ENCODE data around the gene PARVA. TPM values are rescaled to one million over a fixed set of nuclear protein-coding genes. Genes with fewer than 3 reads are reported as not detected.

PARVA gene
- total and polyA plus RNA-seq, 2 experiments from 2014 or later, result 37.4 to 46.2 TPM

DNA sequence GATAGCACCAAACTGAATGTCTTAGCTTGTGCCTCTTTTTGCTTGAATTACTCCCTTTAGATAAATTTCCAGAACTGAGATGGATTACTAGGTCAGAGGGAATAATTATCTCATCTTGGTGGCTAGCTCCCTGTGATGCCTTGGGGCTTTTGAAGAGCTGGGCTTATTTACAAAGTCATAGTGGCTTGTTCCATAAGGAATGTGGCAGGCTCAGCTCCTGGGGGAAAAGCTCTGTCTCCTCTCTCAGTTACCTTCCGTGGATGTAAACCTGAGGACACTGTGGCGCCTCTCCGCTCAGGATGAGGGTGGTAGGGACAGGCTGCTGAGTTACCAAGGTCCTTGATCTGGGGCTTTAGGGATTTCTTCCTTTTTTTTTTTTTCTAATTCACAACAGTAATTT lies 121.7 kb downstream of the PARVA start:
- Histone ChIP-seq H4K20me1 (ENCODE audit: insufficient read depth, poor library complexity, severe bottlenecking) (no peaks in the 10 kb centered on the region), H3K9me2 (replicated peaks; ENCODE audit: insufficient read depth) (no peaks in the 10 kb centered on the region), H2AFZ (no peak overlapping the region), H3K27me3 (no peaks in the 10 kb centered on the region), H3K36me3 (replicated peaks; ENCODE audit: insufficient read depth, low read depth) (no peaks in the 10 kb centered on the region), H3K4me1 (ENCODE audit: insufficient read depth) (peaks cover 10% of the 10 kb centered on the region), H3K27ac (no peak overlapping the region), H3K4me2 (no peak overlapping the region), H3K79me2 (no peaks in the 10 kb centered on the region), H3K9me3 (ENCODE audit: low read depth) (no peaks in the 10 kb centered on the region), H3K4me3 (no peak overlapping the region)
- no peak for DNase-seq (ENCODE audit: low spot score)
- TF ChIP-seq EZH2 (IDR thresholded peaks at IDR 0.05; ENCODE audit: borderline replicate concordance), result no peak
- TF ChIP-seq, protein P1, sequence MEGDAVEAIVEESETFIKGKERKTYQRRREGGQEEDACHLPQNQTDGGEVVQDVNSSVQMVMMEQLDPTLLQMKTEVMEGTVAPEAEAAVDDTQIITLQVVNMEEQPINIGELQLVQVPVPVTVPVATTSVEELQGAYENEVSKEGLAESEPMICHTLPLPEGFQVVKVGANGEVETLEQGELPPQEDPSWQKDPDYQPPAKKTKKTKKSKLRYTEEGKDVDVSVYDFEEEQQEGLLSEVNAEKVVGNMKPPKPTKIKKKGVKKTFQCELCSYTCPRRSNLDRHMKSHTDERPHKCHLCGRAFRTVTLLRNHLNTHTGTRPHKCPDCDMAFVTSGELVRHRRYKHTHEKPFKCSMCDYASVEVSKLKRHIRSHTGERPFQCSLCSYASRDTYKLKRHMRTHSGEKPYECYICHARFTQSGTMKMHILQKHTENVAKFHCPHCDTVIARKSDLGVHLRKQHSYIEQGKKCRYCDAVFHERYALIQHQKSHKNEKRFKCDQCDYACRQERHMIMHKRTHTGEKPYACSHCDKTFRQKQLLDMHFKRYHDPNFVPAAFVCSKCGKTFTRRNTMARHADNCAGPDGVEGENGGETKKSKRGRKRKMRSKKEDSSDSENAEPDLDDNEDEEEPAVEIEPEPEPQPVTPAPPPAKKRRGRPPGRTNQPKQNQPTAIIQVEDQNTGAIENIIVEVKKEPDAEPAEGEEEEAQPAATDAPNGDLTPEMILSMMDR (IDR thresholded peaks at IDR 0.05; ENCODE audit: poor library complexity), result no peak
- TF ChIP-seq EZH2phosphoT487 (IDR thresholded peaks at IDR 0.05; ENCODE audit: low read depth, severe bottlenecking, unreplicated experiment), result no peak
- 83% methylated on average over 3 of the region's 3 CpGs for WGBS (ENCODE audit: low lambda C conversion rate, missing lambda C conversion rate)

DNA sequence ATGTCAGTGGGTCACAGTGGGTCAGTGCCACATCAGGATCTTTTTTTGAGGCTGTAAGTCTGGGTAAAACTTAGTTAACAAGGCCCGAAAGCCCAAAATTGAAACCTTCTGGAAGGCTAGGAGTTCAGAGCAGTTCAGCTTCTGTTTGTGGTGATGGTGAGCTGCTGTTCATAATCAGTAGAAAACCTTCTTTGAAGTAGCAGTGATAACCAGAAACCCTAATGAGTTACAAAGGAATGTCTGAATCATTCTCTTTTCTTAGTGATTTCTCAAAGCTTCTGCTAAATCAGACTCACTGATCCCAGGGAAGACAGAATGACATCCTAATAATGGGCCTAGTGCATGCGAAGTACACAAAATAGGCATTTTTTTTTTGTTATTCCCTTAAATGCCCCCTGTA lies 124.7 kb downstream of the PARVA start:
- Histone ChIP-seq H3K27ac (no peak overlapping the region), H3K79me2 (no peaks in the 10 kb centered on the region), H3K4me1 (ENCODE audit: insufficient read depth) (peaks cover 29% of the 10 kb centered on the region), H4K20me1 (ENCODE audit: insufficient read depth, poor library complexity, severe bottlenecking) (no peaks in the 10 kb centered on the region), H3K4me2 (no peak overlapping the region), H2AFZ (no peak overlapping the region), H3K9me3 (ENCODE audit: low read depth) (no peaks in the 10 kb centered on the region), H3K9me2 (replicated peaks; ENCODE audit: insufficient read depth) (no peaks in the 10 kb centered on the region), H3K27me3 (no peaks in the 10 kb centered on the region), H3K4me3 (no peak overlapping the region), H3K36me3 (replicated peaks; ENCODE audit: insufficient read depth, low read depth) (no peaks in the 10 kb centered on the region)
- no peak for DNase-seq (ENCODE audit: low spot score)
- TF ChIP-seq, protein P1 (IDR thresholded peaks at IDR 0.05; ENCODE audit: poor library complexity), result no peak
- TF ChIP-seq EZH2 (IDR thresholded peaks at IDR 0.05; ENCODE audit: borderline replicate concordance) (no peak), EZH2phosphoT487 (IDR thresholded peaks at IDR 0.05; ENCODE audit: low read depth, severe bottlenecking, unreplicated experiment) (no peak)
- WGBS (ENCODE audit: low lambda C conversion rate, missing lambda C conversion rate), result 74% methylated on average over 2 of the region's 2 CpGs

DNA sequence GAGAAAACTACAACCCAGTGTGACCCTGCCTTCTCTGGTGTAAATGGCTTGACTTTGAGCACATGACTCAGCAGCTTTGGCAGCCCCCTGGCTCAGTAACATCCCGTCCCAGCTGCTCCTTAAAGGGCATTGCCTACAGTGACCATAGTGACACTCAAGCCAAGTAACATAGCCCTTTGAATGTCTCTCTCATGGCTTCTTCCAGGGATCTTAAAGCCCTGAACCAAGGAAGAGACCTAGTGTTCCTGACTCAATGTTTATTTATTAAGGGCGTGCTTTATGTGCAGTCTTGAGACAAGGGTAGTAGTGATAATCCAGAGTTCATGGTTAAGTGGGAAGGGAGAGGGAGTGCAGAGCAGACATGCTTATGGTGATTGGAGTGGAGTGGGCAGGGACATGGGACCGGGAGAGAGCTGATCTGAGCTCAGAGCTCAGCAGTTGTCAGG lies 125.7 kb downstream of the PARVA start:
- H3K4me1 ChIP-seq (ENCODE audit: insufficient read depth), result peaks cover 39% of the 10 kb centered on the region

More for the DNA sequence above, 125.7 kb downstream of the PARVA start:
- TF ChIP-seq EZH2 (IDR thresholded peaks at IDR 0.05; ENCODE audit: borderline replicate concordance) (no peak), EZH2phosphoT487 (IDR thresholded peaks at IDR 0.05; ENCODE audit: low read depth, severe bottlenecking, unreplicated experiment) (no peak)
- TF ChIP-seq, protein P1 (IDR thresholded peaks at IDR 0.05; ENCODE audit: poor library complexity), result no peak
- H3K79me2 ChIP-seq, result no peaks in the 10 kb centered on the region
- DNase-seq (ENCODE audit: low spot score), result no peak
- no peaks in the 10 kb centered on the region for H4K20me1 ChIP-seq (ENCODE audit: insufficient read depth, poor library complexity, severe bottlenecking)
- H3K9me3 ChIP-seq (ENCODE audit: low read depth), result no peaks in the 10 kb centered on the region
- peak overlapping the region; percentile 70 for H3K27ac ChIP-seq
- WGBS (ENCODE audit: low lambda C conversion rate, missing lambda C conversion rate), result 67% methylated on average over 3 of the region's 3 CpGs
- no peaks in the 10 kb centered on the region for H3K27me3 ChIP-seq
- H3K4me3 ChIP-seq, result no peak overlapping the region
- no peaks in the 10 kb centered on the region for H3K36me3 ChIP-seq (replicated peaks; ENCODE audit: insufficient read depth, low read depth)
- H3K9me2 ChIP-seq (replicated peaks; ENCODE audit: insufficient read depth), result no peaks in the 10 kb centered on the region
- H2AFZ ChIP-seq, result no peak overlapping the region
- H3K4me2 ChIP-seq, result no peak overlapping the region
